Astrocyte (in vitro differentiated cells and primary cell): ENCODE data around the gene SESN3. TPM values are rescaled to one million over a fixed set of nuclear protein-coding genes. Genes with fewer than 3 reads are reported as not detected.

ENCODE experiments used
- DNase-seq: peaks from one replicate; pipeline ENCODE4 v3.0.0-alpha.2; 2010; ENCODE audit warnings: low read depth
- FAIRE-seq: peaks from 2 replicates; lab custom pipeline; 2011; peaks lifted over from hg19 to GRCh38; lab: Jason Lieb, UNC
- H2AFZ ChIP-seq: 2 replicates; pipeline ENCODE4 v1.6.0; 2012; ENCODE audit warnings: low read depth, low read length, inconsistent platforms
- H3K27ac ChIP-seq: 2 replicates; pipeline ENCODE4 v1.5.1; 2011; ENCODE audit warnings: low read depth, low read length, inconsistent platforms
- H3K27me3 ChIP-seq: 2 replicates; pipeline ENCODE4 v1.6.0; 2011; ENCODE audit warnings: low read length, inconsistent platforms; ENCODE audit not compliant: insufficient read depth
- H3K36me3 ChIP-seq: 2 replicates; pipeline ENCODE4 v1.5.1; 2011; ENCODE audit warnings: low read length, inconsistent platforms; ENCODE audit not compliant: insufficient read depth
- H3K4me1 ChIP-seq: 2 replicates; pipeline ENCODE4 v1.5.1; 2011; ENCODE audit warnings: low read length, inconsistent platforms; ENCODE audit not compliant: insufficient read depth
- H3K4me2 ChIP-seq: 2 replicates; pipeline ENCODE4 v1.6.0; 2012; ENCODE audit warnings: low read length, inconsistent platforms
- H3K4me3 ChIP-seq: 2 replicates; pipeline ENCODE4 v1.5.1; 2011; ENCODE audit warnings: low read depth, mild to moderate bottlenecking, low read length, inconsistent platforms; ENCODE audit not compliant: insufficient read depth
- H3K79me2 ChIP-seq: 2 replicates; pipeline ENCODE4 v1.6.0; 2012; ENCODE audit warnings: mild to moderate bottlenecking, low read length, inconsistent platforms; ENCODE audit not compliant: insufficient read depth
- H3K9ac ChIP-seq: 2 replicates; pipeline ENCODE4 v1.6.0; 2012; ENCODE audit warnings: mild to moderate bottlenecking, low read length, inconsistent platforms
- H3K9me3 ChIP-seq: 2 replicates; pipeline ENCODE4 v1.5.1; 2012; ENCODE audit warnings: low read depth, mild to moderate bottlenecking, low read length, inconsistent platforms; ENCODE audit not compliant: insufficient read depth
- H4K20me1 ChIP-seq: 2 replicates; pipeline ENCODE4 v1.6.0; 2012; ENCODE audit warnings: low read length, inconsistent platforms; ENCODE audit not compliant: insufficient read depth
- H3K27ac Mint-ChIP-seq: one replicate; pipeline ENCODE4 v1.8.0; 2021; ENCODE audit warnings: mild to moderate bottlenecking, mixed read lengths; ENCODE audit not compliant: unreplicated experiment
- H3K27me3 Mint-ChIP-seq: one replicate; pipeline ENCODE4 v1.8.0; 2021; ENCODE audit warnings: low read depth, mixed read lengths; ENCODE audit not compliant: unreplicated experiment
- H3K36me3 Mint-ChIP-seq: one replicate; pipeline ENCODE4 v1.8.0; 2021; ENCODE audit warnings: low read depth, mixed read lengths; ENCODE audit not compliant: unreplicated experiment
- H3K4me1 Mint-ChIP-seq: one replicate; pipeline ENCODE4 v1.8.0; 2021; ENCODE audit warnings: low read depth, mixed read lengths; ENCODE audit not compliant: unreplicated experiment
- H3K4me3 Mint-ChIP-seq: one replicate; pipeline ENCODE4 v1.8.0; 2021; ENCODE audit warnings: mild to moderate bottlenecking, moderate library complexity, mixed read lengths; ENCODE audit not compliant: unreplicated experiment
- H3K9me3 Mint-ChIP-seq: one replicate; pipeline ENCODE4 v1.8.0; 2021; ENCODE audit warnings: mild to moderate bottlenecking, mixed read lengths; ENCODE audit not compliant: unreplicated experiment
- CTCF ChIP-seq: IDR thresholded peaks from 2 replicates; pipeline ENCODE4 v1.5.1; 2011; ENCODE audit warnings: low read depth, mild to moderate bottlenecking, inconsistent platforms, low read length, moderate library complexity; ENCODE audit not compliant: insufficient read depth
- EZH2 ChIP-seq: IDR thresholded peaks from 2 replicates; pipeline ENCODE4 v1.6.1; 2012; ENCODE audit warnings: mild to moderate bottlenecking, low read length, inconsistent platforms; ENCODE audit not compliant: insufficient read depth
- total RNA-seq: library from RNA; stranded (reverse); gene quantifications from 2 replicates; pipeline ENCODE4 v1.2.1, GENCODE V29; 2021

Gene SESN3
- total RNA-seq, 1 donor from 2014 or later = 98.1 TPM

GRCh38 chr11:95148938-95149337 is 82.1 kb downstream of the SESN3 start:
- no peak for TF ChIP-seq EZH2
- TF ChIP-seq CTCF = no peak
- no peaks in the 10 kb centered on the region for H4K20me1 ChIP-seq
- Mint-ChIP-seq H3K27me3 (no peaks in the 10 kb centered on the region), H3K9me3 (no peaks in the 10 kb centered on the region), H3K36me3 (no peaks in the 10 kb centered on the region), H3K4me3 (peak overlapping the region; percentile 29), H3K4me1 (peaks cover 41% of the 10 kb centered on the region), H3K27ac (peak overlapping the region; percentile 38)
- H3K9ac ChIP-seq = no peak overlapping the region
- no peaks in the 10 kb centered on the region for H3K9me3 ChIP-seq
- no peaks in the 10 kb centered on the region for H3K79me2 ChIP-seq
- H2AFZ ChIP-seq = no peak overlapping the region
- FAIRE-seq = no peak
- H3K27me3 ChIP-seq = no peaks in the 10 kb centered on the region
- H3K36me3 ChIP-seq = no peaks in the 10 kb centered on the region
- no peak overlapping the region for H3K27ac ChIP-seq
- no peak overlapping the region for H3K4me3 ChIP-seq
- H3K4me1 ChIP-seq = peaks cover 41% of the 10 kb centered on the region
- DNase-seq = no peak
- H3K4me2 ChIP-seq = no peak overlapping the region

- Histone ChIP-seq H3K4me3 (no peak overlapping the region), H3K27ac (no peak overlapping the region), H3K36me3 (no peaks in the 10 kb centered on the region), H4K20me1 (no peaks in the 10 kb centered on the region), H3K27me3 (no peaks in the 10 kb centered on the region), H3K9ac (no peak overlapping the region), H3K4me2 (no peak overlapping the region), H2AFZ (no peak overlapping the region), H3K9me3 (no peaks in the 10 kb centered on the region), H3K79me2 (no peaks in the 10 kb centered on the region), H3K4me1 (peaks cover 41% of the 10 kb centered on the region)
- Mint-ChIP-seq H3K4me1 (peaks cover 38% of the 10 kb centered on the region), H3K27me3 (no peaks in the 10 kb centered on the region), H3K36me3 (no peaks in the 10 kb centered on the region), H3K4me3 (no peak overlapping the region), H3K9me3 (no peaks in the 10 kb centered on the region), H3K27ac (peak overlapping the region; percentile 73)
- FAIRE-seq = no peak
- DNase-seq = no peak
- TF ChIP-seq CTCF (no peak), EZH2 (no peak)
Observed at GRCh38 chr11:95148406-95148805, 82.6 kb downstream of the SESN3 start.

GRCh38 chr11:95147364-95147905 is 83.6 kb downstream of the SESN3 start:
- no peaks in the 10 kb centered on the region for H4K20me1 ChIP-seq
- H3K9me3 ChIP-seq = no peaks in the 10 kb centered on the region
- DNase-seq = peak; percentile 90
- TF ChIP-seq CTCF (no peak), EZH2 (no peak)
- Mint-ChIP-seq H3K4me3 (no peak overlapping the region), H3K27ac (peak overlapping the region; percentile 90), H3K36me3 (no peaks in the 10 kb centered on the region), H3K9me3 (no peaks in the 10 kb centered on the region), H3K27me3 (no peaks in the 10 kb centered on the region), H3K4me1 (peaks cover 40% of the 10 kb centered on the region)
- no peak overlapping the region for H2AFZ ChIP-seq
- H3K27me3 ChIP-seq = no peaks in the 10 kb centered on the region
- H3K4me3 ChIP-seq = no peak overlapping the region
- peak; percentile 96 for FAIRE-seq
- peaks cover 41% of the 10 kb centered on the region for H3K4me1 ChIP-seq
- no peaks in the 10 kb centered on the region for H3K79me2 ChIP-seq
- peak overlapping the region; percentile 10 for H3K27ac ChIP-seq
- peak overlapping the region; percentile 15 for H3K9ac ChIP-seq
- no peaks in the 10 kb centered on the region for H3K36me3 ChIP-seq
- peak overlapping the region; percentile 63 for H3K4me2 ChIP-seq
